Adipocyte (in vitro differentiated cells): ENCODE results near the gene RASGRF2.

Experiments
- DNase-seq: peaks from one replicate; pipeline ENCODE4 v3.0.0-alpha.2; 2015; ENCODE audit warnings: low read depth
- H3K27me3 ChIP-seq: replicated peaks from 2 replicates; pipeline ENCODE4 v1.7.0; 2013; ENCODE audit warnings: mild to moderate bottlenecking, low read length, moderate library complexity; ENCODE audit not compliant: control insufficient read depth, insufficient read depth
- H3K36me3 ChIP-seq: 2 replicates; pipeline ENCODE4 v1.7.0; 2013; ENCODE audit warnings: low read length, mild to moderate bottlenecking, moderate library complexity; ENCODE audit not compliant: control insufficient read depth, insufficient read depth, severe bottlenecking
- H3K4me1 ChIP-seq: 2 replicates; pipeline ENCODE4 v1.7.0; 2013; ENCODE audit warnings: mild to moderate bottlenecking, low read length, moderate library complexity; ENCODE audit not compliant: control insufficient read depth, insufficient read depth
- H3K4me3 ChIP-seq: 2 replicates; pipeline ENCODE4 v1.7.0; 2013; ENCODE audit warnings: mild to moderate bottlenecking, low read length, moderate library complexity
- H3K9ac ChIP-seq: 2 replicates; pipeline ENCODE4 v1.7.0; 2013; ENCODE audit warnings: mild to moderate bottlenecking, low read length, moderate library complexity
- H3K9me3 ChIP-seq: 2 replicates; pipeline ENCODE4 v1.7.0; 2013; ENCODE audit warnings: mild to moderate bottlenecking, low read length, moderate library complexity; ENCODE audit not compliant: control insufficient read depth

Gene RASGRF2, protein sequence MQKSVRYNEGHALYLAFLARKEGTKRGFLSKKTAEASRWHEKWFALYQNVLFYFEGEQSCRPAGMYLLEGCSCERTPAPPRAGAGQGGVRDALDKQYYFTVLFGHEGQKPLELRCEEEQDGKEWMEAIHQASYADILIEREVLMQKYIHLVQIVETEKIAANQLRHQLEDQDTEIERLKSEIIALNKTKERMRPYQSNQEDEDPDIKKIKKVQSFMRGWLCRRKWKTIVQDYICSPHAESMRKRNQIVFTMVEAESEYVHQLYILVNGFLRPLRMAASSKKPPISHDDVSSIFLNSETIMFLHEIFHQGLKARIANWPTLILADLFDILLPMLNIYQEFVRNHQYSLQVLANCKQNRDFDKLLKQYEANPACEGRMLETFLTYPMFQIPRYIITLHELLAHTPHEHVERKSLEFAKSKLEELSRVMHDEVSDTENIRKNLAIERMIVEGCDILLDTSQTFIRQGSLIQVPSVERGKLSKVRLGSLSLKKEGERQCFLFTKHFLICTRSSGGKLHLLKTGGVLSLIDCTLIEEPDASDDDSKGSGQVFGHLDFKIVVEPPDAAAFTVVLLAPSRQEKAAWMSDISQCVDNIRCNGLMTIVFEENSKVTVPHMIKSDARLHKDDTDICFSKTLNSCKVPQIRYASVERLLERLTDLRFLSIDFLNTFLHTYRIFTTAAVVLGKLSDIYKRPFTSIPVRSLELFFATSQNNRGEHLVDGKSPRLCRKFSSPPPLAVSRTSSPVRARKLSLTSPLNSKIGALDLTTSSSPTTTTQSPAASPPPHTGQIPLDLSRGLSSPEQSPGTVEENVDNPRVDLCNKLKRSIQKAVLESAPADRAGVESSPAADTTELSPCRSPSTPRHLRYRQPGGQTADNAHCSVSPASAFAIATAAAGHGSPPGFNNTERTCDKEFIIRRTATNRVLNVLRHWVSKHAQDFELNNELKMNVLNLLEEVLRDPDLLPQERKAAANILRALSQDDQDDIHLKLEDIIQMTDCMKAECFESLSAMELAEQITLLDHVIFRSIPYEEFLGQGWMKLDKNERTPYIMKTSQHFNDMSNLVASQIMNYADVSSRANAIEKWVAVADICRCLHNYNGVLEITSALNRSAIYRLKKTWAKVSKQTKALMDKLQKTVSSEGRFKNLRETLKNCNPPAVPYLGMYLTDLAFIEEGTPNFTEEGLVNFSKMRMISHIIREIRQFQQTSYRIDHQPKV (N-terminal part only)

GRCh38 chr5:80959768-80960442, at the start of gene RASGRF2:
Gene RASGRF2 (plus strand): TSS chr5:80960363. CDS start chr5:80960739, 376 bp downstream.
- Histone ChIP-seq H3K9me3 (no peaks in the 10 kb centered on the region), H3K9ac (no peak within 1 kb of the TSS), H3K4me3 (peak within 1 kb of the TSS; percentile 68), H3K36me3 (no peaks in the 10 kb centered on the region), H3K4me1 (peaks cover 4% of the 10 kb centered on the region), H3K27me3 (peaks cover 60% of the 10 kb centered on the region)
- peak; percentile 64 for DNase-seq

DNA sequence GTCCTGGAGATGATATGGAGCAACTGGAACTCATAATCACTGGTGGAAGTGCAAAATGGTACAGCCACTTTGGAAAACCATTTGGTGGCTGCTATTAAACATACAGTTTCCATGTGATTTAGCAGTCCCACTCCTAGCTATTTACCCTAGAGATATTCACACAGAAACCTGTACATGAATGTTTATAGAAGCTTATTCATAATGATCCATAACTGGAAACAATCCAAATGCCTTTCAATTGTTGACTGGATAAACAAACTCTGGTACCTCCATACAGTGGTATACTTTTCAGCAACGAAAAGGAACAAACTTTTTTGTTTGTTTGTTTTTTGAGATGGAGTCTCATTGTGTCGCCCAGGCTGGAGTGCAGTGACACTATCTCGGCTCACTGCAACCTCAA, 47.7 kb upstream of the RASGRF2 start:
- no peaks in the 10 kb centered on the region for H3K4me1 ChIP-seq
- H3K27me3 ChIP-seq: no peaks in the 10 kb centered on the region
- no peaks in the 10 kb centered on the region for H3K9me3 ChIP-seq
- DNase-seq: no peak
- H3K4me3 ChIP-seq: no peak overlapping the region
- H3K9ac ChIP-seq: no peak overlapping the region
- no peaks in the 10 kb centered on the region for H3K36me3 ChIP-seq

- no peak for DNase-seq
- Histone ChIP-seq H3K36me3 (no peaks in the 10 kb centered on the region), H3K9me3 (no peaks in the 10 kb centered on the region), H3K27me3 (no peaks in the 10 kb centered on the region), H3K9ac (no peak overlapping the region), H3K4me1 (no peaks in the 10 kb centered on the region), H3K4me3 (no peak overlapping the region)
Observed at GRCh38 chr5:80915716-80916115, 44.4 kb upstream of the RASGRF2 start.

GRCh38 chr5:80916676-80917075, 43.5 kb upstream of the RASGRF2 start:
- Histone ChIP-seq H3K4me3 (no peak overlapping the region), H3K36me3 (no peaks in the 10 kb centered on the region), H3K9me3 (no peaks in the 10 kb centered on the region), H3K27me3 (no peaks in the 10 kb centered on the region), H3K9ac (no peak overlapping the region), H3K4me1 (no peaks in the 10 kb centered on the region)
- peak; percentile 45 for DNase-seq

- Histone ChIP-seq H3K36me3 (no peaks in the 10 kb centered on the region), H3K4me3 (no peak overlapping the region), H3K4me1 (no peaks in the 10 kb centered on the region), H3K27me3 (no peaks in the 10 kb centered on the region), H3K9me3 (no peaks in the 10 kb centered on the region), H3K9ac (no peak overlapping the region)
- no peak for DNase-seq
Observed at GRCh38 chr5:80917631-80918030, 42.5 kb upstream of the RASGRF2 start.

- DNase-seq: peak; percentile 20
- no peak overlapping the region for H3K9ac ChIP-seq
Observed at GRCh38 chr5:80919678-80920196, 40.4 kb upstream of the RASGRF2 start.

DNA sequence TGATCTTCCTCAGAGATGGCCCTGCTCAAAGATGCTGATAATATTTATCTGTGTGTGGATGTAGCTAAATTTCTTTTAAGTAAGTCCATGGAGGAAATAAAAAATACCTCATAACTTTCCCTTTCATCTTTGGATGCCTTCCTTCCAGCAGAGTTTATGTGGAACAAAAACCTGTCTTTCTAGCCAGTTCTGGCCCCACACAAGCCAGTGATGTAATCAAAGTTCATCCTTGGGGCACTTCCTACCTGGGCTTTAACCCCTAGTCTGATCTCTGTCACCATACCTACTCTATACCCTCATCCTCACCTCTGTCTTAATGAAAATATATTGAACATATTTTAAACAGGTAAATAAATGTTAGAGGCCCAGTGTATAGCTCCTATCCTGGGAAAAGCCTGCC, 39.8 kb upstream of the RASGRF2 start:
- no peaks in the 10 kb centered on the region for H3K36me3 ChIP-seq
- DNase-seq: no peak
- no peak overlapping the region for H3K9ac ChIP-seq
- no peaks in the 10 kb centered on the region for H3K4me1 ChIP-seq
- no peaks in the 10 kb centered on the region for H3K9me3 ChIP-seq
- no peaks in the 10 kb centered on the region for H3K27me3 ChIP-seq
- no peak overlapping the region for H3K4me3 ChIP-seq

More at GRCh38 chr5:80919678-80920196, 40.4 kb upstream of the RASGRF2 start:
- Histone ChIP-seq H3K4me1 (no peaks in the 10 kb centered on the region), H3K36me3 (no peaks in the 10 kb centered on the region), H3K9me3 (no peaks in the 10 kb centered on the region), H3K27me3 (no peaks in the 10 kb centered on the region), H3K4me3 (no peak overlapping the region)

DNA sequence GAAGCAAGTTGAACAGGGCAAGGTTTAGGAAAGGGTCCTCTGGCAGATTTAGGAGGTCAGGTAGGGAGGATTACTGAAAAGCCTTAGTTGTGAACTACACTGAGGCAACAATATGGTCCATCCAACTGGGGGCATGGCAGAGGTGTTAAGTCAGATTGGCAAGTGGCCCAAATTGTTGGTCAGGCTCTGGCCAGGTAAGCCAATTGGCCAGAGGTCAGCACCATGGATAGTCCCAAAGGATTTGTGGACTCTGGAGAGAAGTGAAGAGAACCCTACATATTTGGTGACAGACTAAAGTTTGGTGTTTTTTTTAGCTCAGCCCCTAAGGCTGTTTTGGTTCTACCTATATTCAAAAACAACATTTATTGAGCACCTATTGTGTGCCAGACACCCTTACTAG, 39.1 kb upstream of the RASGRF2 start:
- Histone ChIP-seq H3K9me3 (no peaks in the 10 kb centered on the region), H3K4me3 (no peak overlapping the region), H3K36me3 (no peaks in the 10 kb centered on the region), H3K9ac (no peak overlapping the region), H3K4me1 (peaks cover 2% of the 10 kb centered on the region), H3K27me3 (no peaks in the 10 kb centered on the region)
- no peak for DNase-seq

- peaks cover 2% of the 10 kb centered on the region for H3K4me1 ChIP-seq
- no peak for DNase-seq
- H3K27me3 ChIP-seq: no peaks in the 10 kb centered on the region
Observed at GRCh38 chr5:80925931-80926330, 34.2 kb upstream of the RASGRF2 start.

GRCh38 chr5:80926536-80926935, 33.6 kb upstream of the RASGRF2 start:
- Histone ChIP-seq H3K4me3 (no peak overlapping the region), H3K36me3 (no peaks in the 10 kb centered on the region), H3K27me3 (no peaks in the 10 kb centered on the region), H3K9me3 (no peaks in the 10 kb centered on the region), H3K4me1 (peaks cover 2% of the 10 kb centered on the region), H3K9ac (no peak overlapping the region)
- DNase-seq: no peak

More at GRCh38 chr5:80925931-80926330, 34.2 kb upstream of the RASGRF2 start:
- H3K9me3 ChIP-seq: no peaks in the 10 kb centered on the region
- H3K36me3 ChIP-seq: no peaks in the 10 kb centered on the region
- H3K4me3 ChIP-seq: no peak overlapping the region
- no peak overlapping the region for H3K9ac ChIP-seq
